SK-N-SH (cell line): ENCODE results near the gene SCAF11. TPM values are rescaled to one million over a fixed set of nuclear protein-coding genes. Genes with fewer than 3 reads are reported as not detected.
A peak's percentile ranks its signal among the peaks of the same experiment; 100 is the strongest.

Experiments
- CTCF ChIA-PET: fragments of 300-600, 350-600 bp; formaldehyde crosslinking; extraction: SDS; loops from one replicate; lab custom pipeline; 2021; lab: Yijun Ruan, JAX
- POLR2A ChIA-PET: fragments of 350-600 bp; sonication (Branson Sonifier 250); formaldehyde crosslinking; extraction: SDS; loops from one replicate; lab custom pipeline; 2020; ENCODE audit warnings: antibody characterized with exemption, inconsistent platforms; lab: Yijun Ruan, JAX
- DNase-seq: peaks from one replicate; pipeline ENCODE4 v3.0.0; 2012
- H2AFZ ChIP-seq: fragments of 200-600 bp; sonication (generic); 2 replicates; pipeline ENCODE4 v1.8.1; 2016; ENCODE audit warnings: antibody characterized with exemption, mild to moderate bottlenecking, low read depth
- H3F3A ChIP-seq: fragments of 200-600 bp; sonication (generic); replicated peaks from 2 replicates; pipeline ENCODE3; 2016; ENCODE audit warnings: antibody characterized with exemption, mild to moderate bottlenecking; ENCODE audit not compliant: insufficient read depth
- H3K27ac ChIP-seq, 2 experiments: fragments of 200-500 bp in 1 of 2; fragments of 200-600 bp in 1 of 2; sonication (Bioruptor generic) in 1 of 2; sonication (generic), shearing (Covaris generic) in 1 of 2; 2 replicates each; pipeline versions ENCODE4 v1.5.1 to v1.6.1; 2014 to 2016; ENCODE audit warnings: low read depth in 2 of 2, inconsistent platforms in 1 of 2, low read length in 1 of 2, mild to moderate bottlenecking in 1 of 2, mixed read lengths in 1 of 2
- H3K27me3 ChIP-seq: fragments of 200-600 bp; sonication (generic), shearing (Covaris generic); 2 replicates; pipeline ENCODE4 v1.6.1; 2016; ENCODE audit warnings: mixed run types; ENCODE audit not compliant: insufficient read depth
- H3K36me3 ChIP-seq, 2 experiments: fragments of 200-500 bp in 1 of 2; fragments of 200-600 bp in 1 of 2; sonication (Bioruptor generic) in 1 of 2; sonication (generic) in 1 of 2; replicated peaks in 1 of 2; 2 replicates each; pipeline versions ENCODE3 to v1.5.1; 2014 to 2016; ENCODE audit warnings: low read length in 1 of 2, mild to moderate bottlenecking in 1 of 2; ENCODE audit not compliant: insufficient read depth in 2 of 2, control insufficient read depth in 1 of 2
- H3K4me1 ChIP-seq, 2 experiments: fragments of 200-500 bp in 1 of 2; fragments of 200-600 bp in 1 of 2; sonication (Bioruptor generic) in 1 of 2; sonication (generic), shearing (Covaris generic) in 1 of 2; 2 replicates each; pipeline versions ENCODE4 v1.5.1 to v1.6.1; 2014 to 2016; ENCODE audit warnings: low read depth in 1 of 2, low read length in 1 of 2, mixed run types in 1 of 2; ENCODE audit not compliant: insufficient read depth in 2 of 2, control insufficient read depth in 1 of 2
- H3K4me2 ChIP-seq: fragments of 200-600 bp; sonication (generic), shearing (Covaris generic); 2 replicates; pipeline ENCODE4 v1.6.1; 2017; ENCODE audit warnings: mixed run types
- H3K4me3 ChIP-seq, 2 experiments: fragments of 200-500 bp in 1 of 2; fragments of 200-600 bp in 1 of 2; sonication (Bioruptor generic) in 1 of 2; sonication (generic), shearing (Covaris generic) in 1 of 2; 2 replicates each; pipeline versions ENCODE4 v1.5.1 to v1.8.1; 2014 to 2016; ENCODE audit warnings: low read depth in 2 of 2, inconsistent platforms in 1 of 2, low read length in 1 of 2, mild to moderate bottlenecking in 1 of 2, mixed read lengths in 1 of 2, moderate library complexity in 1 of 2
- H3K79me2 ChIP-seq: fragments of 200-600 bp; sonication (generic); 2 replicates; pipeline ENCODE4 v1.8.1; 2017; ENCODE audit warnings: mild to moderate bottlenecking; ENCODE audit not compliant: insufficient read depth
- H3K9ac ChIP-seq: fragments of 200-600 bp; sonication (generic); 2 replicates; pipeline ENCODE4 v1.6.1; 2017; ENCODE audit warnings: mixed run types
- H3K9me2 ChIP-seq: fragments of 200-600 bp; sonication (generic); 2 replicates; pipeline ENCODE4 v1.6.1; 2017; ENCODE audit warnings: mixed run types
- H3K9me3 ChIP-seq: fragments of 200-600 bp; sonication (generic); 2 replicates; pipeline ENCODE4 v1.6.1; 2017; ENCODE audit warnings: mixed run types, mild to moderate bottlenecking, moderate library complexity
- H4K20me1 ChIP-seq: fragments of 200-600 bp; sonication (generic); 2 replicates; pipeline ENCODE4 v1.6.1; 2017; ENCODE audit warnings: mild to moderate bottlenecking, mixed run types; ENCODE audit not compliant: insufficient read depth
- FOXJ3 ChIP-seq: sonication (generic); formaldehyde crosslinking; IDR thresholded peaks from 2 replicates; pipeline ENCODE4 v1.5.1; 2020; ENCODE audit warnings: mild to moderate bottlenecking, missing genetic modification reagents
- MAX ChIP-seq: IDR thresholded peaks from 2 replicates; pipeline ENCODE4 v1.4.0; 2012; ENCODE audit warnings: low read depth
- NFIC ChIP-seq: IDR thresholded peaks from 2 replicates; pipeline ENCODE4 v1.4.0; 2012; ENCODE audit warnings: borderline replicate concordance
- USF1 ChIP-seq: IDR thresholded peaks from 2 replicates; pipeline ENCODE4 v1.4.0; 2012; ENCODE audit warnings: low read depth, borderline replicate concordance
- WGBS: methylation state at CpG from one replicate; pipeline ENCODE4 v1.1.6; 2017; ENCODE audit warnings: low lambda C conversion rate; 5-methylcytosine and 5-hydroxymethylcytosine counted together
- polyA plus RNA-seq, 3 experiments: library from polyadenylated mRNA; depleted of rRNA; stranded (reverse); fragments of >200 nt; gene quantifications; 2 replicates each; pipeline ENCODE4 v1.2.3, GENCODE V29; 2012
- TF ChIP-seq, protein P1 (sequence below): IDR thresholded peaks from 2 replicates; pipeline ENCODE4 v1.6.1; 2012; ENCODE audit warnings: mild to moderate bottlenecking, low read depth, low read length, moderate library complexity

The SCAF11 gene
- polyA plus RNA-seq, 1 of the 3 experiments (the other 2 are of a cell fraction): 26.1 TPM

DNA sequence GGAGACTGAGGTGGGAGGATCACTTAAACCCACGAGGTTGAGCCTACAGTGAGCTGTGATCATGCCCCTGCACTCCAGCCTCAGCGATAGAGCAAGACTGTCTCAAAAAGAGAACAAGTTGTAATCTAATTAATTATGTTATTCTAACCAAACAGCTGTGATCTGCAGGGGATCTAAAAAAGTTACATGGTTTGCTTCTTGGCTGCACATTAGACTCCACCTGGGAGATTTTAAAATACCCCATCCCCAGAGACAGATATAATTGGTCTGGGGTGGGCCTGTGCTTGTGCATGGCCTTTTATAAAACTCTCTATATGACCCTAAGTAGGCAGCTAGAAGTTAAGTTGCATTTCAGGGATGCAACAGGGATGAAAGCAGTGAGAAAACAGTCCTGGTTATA, 76.7 kb downstream of the SCAF11 start:
- H3K4me1 ChIP-seq: peaks cover 0 to 15% of the 10 kb centered on the region in 2 experiments; a peak in 2 of 4 replicates
- POLR2A ChIA-PET: no interaction called here
- TF ChIP-seq MAX: no peak
- H3K27me3 ChIP-seq: no peaks in the 10 kb centered on the region
- no peak overlapping the region for H3K4me2 ChIP-seq
- H2AFZ ChIP-seq: no peak overlapping the region; the same call in 1 of the 2 replicates
- DNase-seq: no peak
- H3K9me3 ChIP-seq: no peaks in the 10 kb centered on the region
- peaks cover 34% of the 10 kb centered on the region for H3F3A ChIP-seq
- CTCF ChIA-PET: interaction anchor here (1.0 to 1.8 kb wide), 2 partner anchors 10 to 20 kb away, joined by 3 to 8 read pairs; no protein-coding TSS in a partner anchor
- peaks cover 7 to 9% of the 10 kb centered on the region in 2 experiments for H3K36me3 ChIP-seq
- no peak overlapping the region for H3K9ac ChIP-seq
- no peaks in the 10 kb centered on the region for H4K20me1 ChIP-seq
- WGBS: 55% methylated on average over 2 of the region's 2 CpGs
- H3K79me2 ChIP-seq: no peaks in the 10 kb centered on the region
- no peak overlapping the region for H3K4me3 ChIP-seq
- H3K9me2 ChIP-seq: no peaks in the 10 kb centered on the region
- H3K27ac ChIP-seq: no peak overlapping the region; a peak in 1 of 4 replicates

DNA sequence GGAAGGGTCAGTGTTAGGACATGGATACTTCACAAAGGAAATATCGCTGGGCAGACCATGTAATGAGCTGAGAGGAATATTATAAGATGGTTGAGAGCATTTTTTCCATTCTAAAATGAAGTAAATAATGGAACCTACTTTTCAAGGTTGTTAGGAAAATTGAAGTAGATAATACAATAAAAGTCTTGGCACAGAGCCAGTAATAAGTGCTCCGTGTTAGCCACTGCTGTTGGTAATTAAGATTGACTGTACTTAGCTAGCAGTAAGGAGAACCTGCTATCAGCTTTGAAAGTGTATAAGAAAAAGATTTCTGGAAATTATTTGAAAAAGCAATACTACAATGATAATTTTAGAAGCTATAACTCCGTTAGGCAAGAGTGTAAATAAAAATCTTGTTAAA, 77.6 kb downstream of the SCAF11 start:
- H3K4me2 ChIP-seq: no peak overlapping the region
- H3K9me2 ChIP-seq: no peaks in the 10 kb centered on the region
- no peak for TF ChIP-seq USF1
- no peak for TF ChIP-seq FOXJ3
- 0 out of 2 replicates have a peak, but pooled peaks have one; percentile 8 for TF ChIP-seq NFIC
- TF ChIP-seq, protein P1, sequence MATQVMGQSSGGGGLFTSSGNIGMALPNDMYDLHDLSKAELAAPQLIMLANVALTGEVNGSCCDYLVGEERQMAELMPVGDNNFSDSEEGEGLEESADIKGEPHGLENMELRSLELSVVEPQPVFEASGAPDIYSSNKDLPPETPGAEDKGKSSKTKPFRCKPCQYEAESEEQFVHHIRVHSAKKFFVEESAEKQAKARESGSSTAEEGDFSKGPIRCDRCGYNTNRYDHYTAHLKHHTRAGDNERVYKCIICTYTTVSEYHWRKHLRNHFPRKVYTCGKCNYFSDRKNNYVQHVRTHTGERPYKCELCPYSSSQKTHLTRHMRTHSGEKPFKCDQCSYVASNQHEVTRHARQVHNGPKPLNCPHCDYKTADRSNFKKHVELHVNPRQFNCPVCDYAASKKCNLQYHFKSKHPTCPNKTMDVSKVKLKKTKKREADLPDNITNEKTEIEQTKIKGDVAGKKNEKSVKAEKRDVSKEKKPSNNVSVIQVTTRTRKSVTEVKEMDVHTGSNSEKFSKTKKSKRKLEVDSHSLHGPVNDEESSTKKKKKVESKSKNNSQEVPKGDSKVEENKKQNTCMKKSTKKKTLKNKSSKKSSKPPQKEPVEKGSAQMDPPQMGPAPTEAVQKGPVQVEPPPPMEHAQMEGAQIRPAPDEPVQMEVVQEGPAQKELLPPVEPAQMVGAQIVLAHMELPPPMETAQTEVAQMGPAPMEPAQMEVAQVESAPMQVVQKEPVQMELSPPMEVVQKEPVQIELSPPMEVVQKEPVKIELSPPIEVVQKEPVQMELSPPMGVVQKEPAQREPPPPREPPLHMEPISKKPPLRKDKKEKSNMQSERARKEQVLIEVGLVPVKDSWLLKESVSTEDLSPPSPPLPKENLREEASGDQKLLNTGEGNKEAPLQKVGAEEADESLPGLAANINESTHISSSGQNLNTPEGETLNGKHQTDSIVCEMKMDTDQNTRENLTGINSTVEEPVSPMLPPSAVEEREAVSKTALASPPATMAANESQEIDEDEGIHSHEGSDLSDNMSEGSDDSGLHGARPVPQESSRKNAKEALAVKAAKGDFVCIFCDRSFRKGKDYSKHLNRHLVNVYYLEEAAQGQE: no peak

More for the DNA sequence above, 77.6 kb downstream of the SCAF11 start:
- Histone ChIP-seq H3K27ac (peak overlapping the region in 1 of 2 experiments; percentile 54; a peak in 1 of 4 replicates), H3K9me3 (no peaks in the 10 kb centered on the region), H4K20me1 (no peaks in the 10 kb centered on the region), H3K79me2 (no peaks in the 10 kb centered on the region), H3K4me1 (peaks cover 0 to 15% of the 10 kb centered on the region in 2 experiments; a peak in 2 of 4 replicates), H3F3A (peaks cover 34% of the 10 kb centered on the region), H3K36me3 (peaks cover 8 to 16% of the 10 kb centered on the region in 2 experiments), H3K9ac (no peak overlapping the region), H3K4me3 (no peak overlapping the region), H2AFZ (no peak overlapping the region), H3K27me3 (no peaks in the 10 kb centered on the region)
- 63% methylated on average over 3 of the region's 3 CpGs for WGBS
- POLR2A ChIA-PET: interaction anchor here (0.5 kb wide), 1 partner anchor 196 kb away, joined by 3 read pairs; no protein-coding TSS in a partner anchor
- DNase-seq: peak; percentile 23
- CTCF ChIA-PET: interaction anchor here (0.7 kb wide), 1 partner anchor 21 kb away, joined by 3 read pairs; no protein-coding TSS in a partner anchor
